ENCODE measurements around the gene TARS2.
A peak's percentile ranks its signal among the peaks of the same experiment; 100 is the strongest.

Gene TARS2

GRCh38 chr1:150514913-150515327 lies 27.7 kb downstream of the TARS2 start:
- Mint-ChIP-seq H3K9me3 (no peaks in the 10 kb centered on the region), H3K27me3 (no peaks in the 10 kb centered on the region), H3K4me3 (peak overlapping the region; percentile 88), H3K27ac (peak overlapping the region; percentile 56), H3K4me1 (peaks cover 15% of the 10 kb centered on the region), H3K36me3 (peaks cover 5% of the 10 kb centered on the region)
- ATAC-seq (ENCODE audit: low read depth) (no peak), DNase-seq (ENCODE audit: low spot score in 2 of 2) (peak in 1 of 2 donors; percentile 9)

- H3K4me3 Mint-ChIP-seq: peak within 1 kb of the TSS; percentile 88
- no peaks in the 10 kb centered on the region for H3K27me3 Mint-ChIP-seq
- ATAC-seq (ENCODE audit: low read depth) (peak; percentile 90), DNase-seq (ENCODE audit: low spot score in 2 of 2) (peak; percentile 82 to 87)
- H3K4me1 Mint-ChIP-seq: peaks cover 15% of the 10 kb centered on the region
- no peaks in the 10 kb centered on the region for H3K9me3 Mint-ChIP-seq
- peak within 1 kb of the TSS; percentile 56 for H3K27ac Mint-ChIP-seq
- peaks cover 5% of the 10 kb centered on the region for H3K36me3 Mint-ChIP-seq
These were observed 28.3 kb downstream of the TARS2 start, which contains the start of gene FALEC for GRCh38 chr1:150515328-150516049. TSS of gene FALEC (plus strand) at chr1:150515752.

DNA sequence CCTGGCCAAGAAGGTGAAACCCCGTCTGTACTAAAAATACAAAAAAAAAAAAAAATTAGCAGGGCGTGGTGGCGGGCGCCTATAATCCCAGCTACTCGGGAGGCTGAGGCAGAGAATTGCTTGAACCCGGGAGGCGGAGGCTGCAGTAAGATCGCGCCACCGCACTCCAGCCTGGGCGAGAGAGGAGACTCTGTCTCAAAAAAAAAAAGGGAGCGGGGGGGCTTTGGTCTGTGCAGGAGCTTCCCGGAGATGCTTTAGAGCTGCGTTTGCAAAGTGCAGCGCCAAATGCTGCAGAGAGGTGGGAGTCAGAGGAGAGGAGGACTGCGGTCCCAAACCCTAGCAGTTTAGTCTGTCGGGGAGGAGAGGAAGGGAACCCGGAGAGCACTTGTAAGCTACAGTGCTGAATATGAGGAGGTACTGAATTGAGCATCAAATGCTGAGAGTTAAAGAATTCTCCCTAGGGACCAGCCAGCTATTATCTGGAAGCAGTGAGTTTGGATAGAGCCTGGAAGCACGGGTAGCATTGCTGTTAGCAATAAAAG lies 28.9 kb downstream of the TARS2 start:
- Mint-ChIP-seq H3K9me3 (no peaks in the 10 kb centered on the region), H3K4me1 (peaks cover 15% of the 10 kb centered on the region), H3K4me3 (peak overlapping the region; percentile 88), H3K27me3 (no peaks in the 10 kb centered on the region), H3K36me3 (peaks cover 5% of the 10 kb centered on the region), H3K27ac (peak overlapping the region; percentile 56)
- peak in 1 of 2 donors; percentile 18 for DNase-seq (ENCODE audit: low spot score in 2 of 2)
- ATAC-seq (ENCODE audit: low read depth): no peak

DNA sequence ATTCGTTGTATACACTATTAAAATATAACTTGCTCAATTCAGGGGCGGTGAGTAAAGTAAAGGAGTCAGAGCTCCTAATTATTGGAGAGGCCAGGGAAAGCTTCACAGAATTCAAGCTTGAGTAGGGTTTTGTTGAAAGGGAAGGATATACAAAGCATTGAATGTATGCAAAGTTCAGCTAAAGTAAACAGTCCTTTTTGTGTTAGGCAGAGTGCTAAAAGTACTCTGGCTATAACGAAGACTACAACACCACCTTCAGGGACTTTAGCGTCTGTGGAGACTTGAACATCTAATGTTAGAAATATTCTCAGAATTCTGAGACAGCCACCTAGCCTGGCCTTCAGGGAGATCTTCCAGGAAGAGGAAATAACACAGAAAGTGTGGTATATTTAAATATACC lies 29.4 kb downstream of the TARS2 start:
- Mint-ChIP-seq H3K4me1 (peaks cover 15% of the 10 kb centered on the region), H3K4me3 (peak overlapping the region; percentile 88), H3K27ac (peak overlapping the region; percentile 56), H3K27me3 (no peaks in the 10 kb centered on the region), H3K36me3 (peaks cover 5% of the 10 kb centered on the region), H3K9me3 (no peaks in the 10 kb centered on the region)
- DNase-seq (ENCODE audit: low spot score in 2 of 2) (no peak), ATAC-seq (ENCODE audit: low read depth) (peak; percentile 9)

DNA sequence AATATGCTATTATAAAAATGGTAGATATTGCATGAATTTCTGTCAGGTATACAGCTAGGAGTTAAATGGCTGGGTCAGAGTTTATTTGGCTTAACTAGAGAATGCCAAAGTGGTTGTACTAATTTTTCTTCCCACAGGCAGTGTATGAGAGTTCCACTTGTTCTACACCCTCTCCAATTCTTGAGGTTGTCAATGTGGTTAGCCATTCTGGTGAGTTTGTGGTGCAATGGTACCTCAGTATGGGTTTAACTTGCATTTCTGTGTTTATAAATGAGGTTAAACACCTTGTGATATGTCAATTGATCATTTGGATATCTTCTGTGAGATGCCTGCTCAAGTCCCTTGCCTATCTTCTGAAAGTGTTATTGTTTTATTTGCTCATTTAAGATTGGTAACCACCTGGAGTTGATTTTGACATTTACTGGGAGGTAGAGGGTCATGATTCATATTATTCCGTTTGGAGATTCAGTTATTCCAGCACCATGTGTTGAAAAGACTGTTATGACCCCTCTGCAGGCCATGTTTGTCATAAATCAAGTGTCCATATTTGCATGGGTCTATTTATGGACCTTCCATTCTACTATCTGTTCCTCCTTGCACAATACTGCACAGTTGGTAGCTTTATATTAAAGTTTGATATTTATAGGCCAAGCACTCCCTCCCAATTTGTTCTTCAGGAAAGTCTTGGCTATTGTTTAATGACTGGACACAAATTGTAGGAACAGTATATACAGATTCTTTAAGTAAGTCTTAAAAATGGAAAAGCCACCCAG lies 34.2 kb downstream of the TARS2 start:
- Mint-ChIP-seq H3K27ac (no peak overlapping the region), H3K4me1 (peaks cover 11% of the 10 kb centered on the region), H3K36me3 (no peaks in the 10 kb centered on the region), H3K9me3 (no peaks in the 10 kb centered on the region), H3K4me3 (no peak overlapping the region), H3K27me3 (no peaks in the 10 kb centered on the region)
- ATAC-seq (ENCODE audit: low read depth) (no peak), DNase-seq (ENCODE audit: low spot score in 2 of 2) (no peak)

- H3K27me3 Mint-ChIP-seq: no peaks in the 10 kb centered on the region
- DNase-seq (ENCODE audit: low spot score in 2 of 2): no peak
- H3K9me3 Mint-ChIP-seq: no peaks in the 10 kb centered on the region
- ATAC-seq (ENCODE audit: low read depth): no peak
- H3K36me3 Mint-ChIP-seq: no peaks in the 10 kb centered on the region
- no peak overlapping the region for H3K27ac Mint-ChIP-seq
- no peak overlapping the region for H3K4me3 Mint-ChIP-seq
- no peaks in the 10 kb centered on the region for H3K4me1 Mint-ChIP-seq
These were observed 38.1 kb downstream of the TARS2 start for GRCh38 chr1:150525348-150525747.

GRCh38 chr1:150528196-150528595 lies 41.0 kb downstream of the TARS2 start:
- no peaks in the 10 kb centered on the region for H3K9me3 Mint-ChIP-seq
- no peaks in the 10 kb centered on the region for H3K36me3 Mint-ChIP-seq
- H3K27ac Mint-ChIP-seq: no peak overlapping the region
- no peaks in the 10 kb centered on the region for H3K27me3 Mint-ChIP-seq
- no peak overlapping the region for H3K4me3 Mint-ChIP-seq
- H3K4me1 Mint-ChIP-seq: peaks cover 4% of the 10 kb centered on the region
- DNase-seq (ENCODE audit: low spot score in 2 of 2): no peak
- no peak for ATAC-seq (ENCODE audit: low read depth)

DNA sequence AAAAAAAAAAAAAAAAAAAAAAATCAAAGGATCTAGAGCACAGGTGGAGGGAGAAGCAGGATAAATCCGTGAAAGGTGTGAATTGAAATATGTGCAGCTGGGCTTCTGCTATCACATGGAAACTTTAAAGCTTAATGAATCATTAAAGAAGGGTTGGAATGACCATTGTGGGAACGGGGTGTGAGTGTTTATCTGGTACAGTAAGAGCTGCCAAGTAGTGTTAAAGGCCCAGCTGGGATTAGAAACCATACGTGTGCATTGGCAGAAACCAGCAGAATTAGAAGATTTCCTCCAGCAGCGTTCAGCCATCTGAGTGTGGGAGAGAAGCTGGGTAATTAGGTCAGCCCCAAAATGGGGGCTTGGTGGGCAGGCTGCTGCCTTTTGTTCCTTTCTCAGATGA lies 41.8 kb downstream of the TARS2 start:
- Mint-ChIP-seq H3K4me3 (no peak overlapping the region), H3K36me3 (no peaks in the 10 kb centered on the region), H3K27ac (no peak overlapping the region), H3K27me3 (peaks cover 2% of the 10 kb centered on the region), H3K9me3 (no peaks in the 10 kb centered on the region), H3K4me1 (peaks cover 4% of the 10 kb centered on the region)
- ATAC-seq (ENCODE audit: low read depth) (no peak), DNase-seq (ENCODE audit: low spot score in 2 of 2) (no peak)

DNA sequence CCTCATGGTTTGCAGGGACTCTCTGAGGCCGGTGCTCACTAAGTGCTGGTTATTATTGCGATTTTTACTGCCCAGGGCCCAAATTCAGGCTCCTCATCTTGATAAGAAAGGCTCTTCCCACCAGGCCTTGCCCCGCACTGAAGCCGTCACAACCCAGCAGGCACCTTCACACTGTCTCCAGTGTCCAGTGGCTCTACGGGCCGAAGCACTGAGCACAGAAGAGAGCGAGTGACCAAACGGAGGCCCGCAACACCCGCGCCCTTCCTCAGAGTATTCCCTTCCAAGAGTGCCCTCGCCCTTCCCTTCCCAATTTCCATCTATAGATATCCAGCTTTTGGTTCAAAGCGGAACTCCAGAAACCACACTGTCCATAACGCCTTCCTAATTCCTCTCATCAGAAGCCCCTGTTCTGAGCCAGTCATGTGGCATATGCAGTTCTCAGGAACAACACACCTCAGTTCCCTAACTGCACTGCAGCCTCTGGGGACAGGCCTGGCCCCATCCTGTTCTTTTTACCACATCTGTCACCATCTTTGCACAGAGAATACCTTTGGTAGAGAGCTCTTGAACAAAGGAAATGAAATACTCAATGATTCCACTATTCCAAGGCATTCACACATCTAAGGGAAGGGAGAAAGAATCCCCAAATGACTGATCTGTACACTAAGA lies 43.4 kb downstream of the TARS2 start:
- no peaks in the 10 kb centered on the region for H3K36me3 Mint-ChIP-seq
- no peak overlapping the region for H3K4me3 Mint-ChIP-seq
- no peak for ATAC-seq (ENCODE audit: low read depth)
- H3K27ac Mint-ChIP-seq: no peak overlapping the region
- H3K9me3 Mint-ChIP-seq: no peaks in the 10 kb centered on the region
- peaks cover 2% of the 10 kb centered on the region for H3K27me3 Mint-ChIP-seq
- peaks cover 4% of the 10 kb centered on the region for H3K4me1 Mint-ChIP-seq
- no peak for DNase-seq (ENCODE audit: low spot score in 2 of 2)

- DNase-seq (ENCODE audit: low spot score in 2 of 2) (no peak), ATAC-seq (ENCODE audit: low read depth) (no peak)
- H3K4me1 Mint-ChIP-seq: peaks cover 4% of the 10 kb centered on the region
- no peaks in the 10 kb centered on the region for H3K9me3 Mint-ChIP-seq
- no peaks in the 10 kb centered on the region for H3K36me3 Mint-ChIP-seq
- peaks cover 4% of the 10 kb centered on the region for H3K27me3 Mint-ChIP-seq
- no peak overlapping the region for H3K27ac Mint-ChIP-seq
- no peak overlapping the region for H3K4me3 Mint-ChIP-seq
These were observed 45.6 kb downstream of the TARS2 start for GRCh38 chr1:150532860-150533259.

GRCh38 chr1:150534002-150534401 lies 46.8 kb downstream of the TARS2 start:
- DNase-seq (ENCODE audit: low spot score in 2 of 2) (no peak), ATAC-seq (ENCODE audit: low read depth) (no peak)
- H3K4me1 Mint-ChIP-seq: peaks cover 4% of the 10 kb centered on the region
- no peak overlapping the region for H3K27ac Mint-ChIP-seq
- H3K36me3 Mint-ChIP-seq: no peaks in the 10 kb centered on the region
- H3K4me3 Mint-ChIP-seq: no peak overlapping the region
- peaks cover 4% of the 10 kb centered on the region for H3K27me3 Mint-ChIP-seq
- no peaks in the 10 kb centered on the region for H3K9me3 Mint-ChIP-seq

DNA sequence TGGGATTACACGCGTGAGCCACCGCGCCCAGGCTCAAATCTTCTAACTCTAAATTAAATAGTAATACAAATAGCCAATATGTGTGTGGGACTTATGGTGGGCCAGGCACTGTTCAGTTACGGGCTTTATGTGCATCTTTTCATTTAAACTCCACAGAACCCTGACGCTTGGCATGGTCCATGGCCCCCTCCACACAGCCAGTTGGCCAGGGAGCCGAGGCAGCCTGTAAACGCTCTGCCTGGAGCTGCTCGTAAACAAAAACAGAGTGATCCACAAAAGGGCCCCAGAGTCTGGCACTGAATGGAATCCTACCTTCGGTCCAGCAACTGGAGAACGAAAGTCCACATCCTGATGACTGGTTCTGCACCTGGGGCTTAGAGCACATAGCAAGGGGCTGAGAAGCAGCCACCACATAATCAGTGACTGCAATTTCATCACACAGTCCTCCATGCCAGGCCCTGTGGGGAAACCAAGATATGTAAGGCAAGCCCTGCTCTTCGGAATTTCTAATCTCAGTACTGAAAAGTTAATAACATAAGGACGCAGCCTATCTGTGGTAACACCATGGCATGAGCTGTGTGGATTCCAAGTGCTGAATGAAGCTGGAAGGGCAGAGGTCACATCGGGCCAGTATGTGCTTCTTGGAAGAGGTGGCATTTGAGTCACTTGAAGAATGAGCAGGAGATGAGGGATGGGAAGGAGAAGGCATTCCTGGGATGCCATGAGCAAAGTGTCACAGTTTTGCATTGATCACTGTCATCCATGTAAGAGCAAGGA lies 48.5 kb downstream of the TARS2 start:
- peaks cover 4% of the 10 kb centered on the region for H3K4me1 Mint-ChIP-seq
- H3K27me3 Mint-ChIP-seq: peaks cover 8% of the 10 kb centered on the region
- H3K36me3 Mint-ChIP-seq: no peaks in the 10 kb centered on the region
- ATAC-seq (ENCODE audit: low read depth) (no peak), DNase-seq (ENCODE audit: low spot score in 2 of 2) (no peak)
- H3K4me3 Mint-ChIP-seq: no peak overlapping the region
- no peak overlapping the region for H3K27ac Mint-ChIP-seq
- no peaks in the 10 kb centered on the region for H3K9me3 Mint-ChIP-seq

- Mint-ChIP-seq H3K36me3 (no peaks in the 10 kb centered on the region), H3K4me3 (no peak overlapping the region), H3K27me3 (peaks cover 8% of the 10 kb centered on the region), H3K4me1 (peaks cover 4% of the 10 kb centered on the region), H3K27ac (no peak overlapping the region), H3K9me3 (no peaks in the 10 kb centered on the region)
- ATAC-seq (ENCODE audit: low read depth) (no peak), DNase-seq (ENCODE audit: low spot score in 2 of 2) (no peak)
These were observed 49.9 kb downstream of the TARS2 start for GRCh38 chr1:150536836-150537731.
